Measurements from ENCODE around the gene CHSY1. TPM values are rescaled to one million over a fixed set of nuclear protein-coding genes. Genes with fewer than 3 reads are reported as not detected.
"Not testable (repeated sequence)": the region's sequence is repeated elsewhere in the genome, so short reads cannot be mapped to it uniquely, and the experiment has no call there.

The CHSY1 gene
- total RNA-seq, 1 donor from 2014 or later, result 28.0 TPM

- Histone ChIP-seq H3K4me3 (no peak overlapping the region), H3K27ac (peak overlapping the region; percentile 79), H3K4me1 (peaks cover 30% of the 10 kb centered on the region), H3K27me3 (no peaks in the 10 kb centered on the region), H3K9me3 (no peaks in the 10 kb centered on the region), H3K36me3 (no peaks in the 10 kb centered on the region)
- no peak for DNase-seq (ENCODE audit: extremely low spot score in 2 of 2)
- intact Hi-C loops (cut with DNase I), result no loop called here
- TF ChIP-seq CTCF (IDR thresholded peaks at IDR 0.05) (no peak), POLR2AphosphoS5 (IDR thresholded peaks at IDR 0.05; ENCODE audit: insufficient read depth in 1 of 2, low read depth in 1 of 2) (no peak), POLR2A (IDR thresholded peaks at IDR 0.05) (no peak)
These were observed 125.0 kb downstream of the CHSY1 start for GRCh38 chr15:101126618-101127505.

GRCh38 chr15:101125881-101126428 is 125.9 kb downstream of the CHSY1 start:
- H3K9me3 ChIP-seq; H3K4me3 ChIP-seq; H3K27me3 ChIP-seq; H3K36me3 ChIP-seq; DNase-seq (ENCODE audit: extremely low spot score in 2 of 2); intact Hi-C loops (cut with DNase I): not testable (repeated sequence)
- Histone ChIP-seq H3K27ac (peak overlapping the region; percentile 79), H3K4me1 (peaks cover 39% of the 10 kb centered on the region)

Other genes starting within 250 kb of the CHSY1 start
- gene SELENOS, start 25.4 kb upstream of the CHSY1 start, total RNA-seq, result 47.6 TPM
- gene SNRPA1, start 43.2 kb upstream of the CHSY1 start, total RNA-seq, result 30.7 TPM
- 7.4 TPM for gene PCSK6, start 237.7 kb upstream of the CHSY1 start, total RNA-seq